Stimulated activated CD8-positive, alpha-beta memory T cell treated with anti-CD3 and anti-CD28 coated beads, Interleukin-15, amount 100 ng/mL, for 4 hours (primary cell): ENCODE results near the gene RNF144B.

Experiments used
- DNase-seq, 2 donors: peaks; one replicate each; pipeline ENCODE4 v3.0.0-alpha.2; 2020; ENCODE audit warnings: low read depth in 2 of 2

Gene RNF144B

DNA sequence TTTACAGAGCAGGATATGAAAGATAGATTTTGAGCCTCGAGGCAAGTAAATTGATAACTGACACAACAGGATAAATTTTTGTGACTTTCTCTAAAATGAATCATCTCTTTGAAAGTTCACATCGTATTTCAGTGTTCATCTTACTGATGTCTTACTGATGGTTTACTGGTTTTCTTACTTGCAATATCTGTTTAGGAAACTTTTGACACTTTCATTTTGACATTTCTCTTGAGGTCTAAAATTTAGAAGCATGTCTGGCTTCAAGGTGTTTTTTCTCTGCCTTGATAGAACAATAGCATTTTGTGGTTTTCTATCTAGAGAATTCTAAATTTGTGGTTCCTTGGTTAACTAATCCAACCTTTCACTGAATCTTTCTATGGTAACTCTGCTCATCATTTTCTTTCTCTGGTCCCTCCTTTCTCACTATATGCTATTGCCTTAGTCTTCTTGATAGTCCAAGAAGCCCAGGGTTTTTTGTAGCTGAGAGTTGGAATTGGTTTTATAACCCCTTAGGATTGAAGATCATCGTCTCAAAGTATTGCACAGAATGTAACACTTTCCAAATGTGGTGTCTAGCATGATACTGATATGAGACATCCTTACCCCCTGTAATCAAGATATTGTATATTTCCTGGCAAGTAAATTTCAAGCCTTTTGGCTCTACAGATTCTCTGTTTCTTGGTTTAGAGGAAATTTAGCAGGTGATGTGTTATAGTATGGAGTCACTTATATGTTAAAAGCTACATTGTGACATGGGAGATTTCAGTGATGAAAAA lies 98.7 kb downstream of the RNF144B start:
- no peak for DNase-seq

DNA sequence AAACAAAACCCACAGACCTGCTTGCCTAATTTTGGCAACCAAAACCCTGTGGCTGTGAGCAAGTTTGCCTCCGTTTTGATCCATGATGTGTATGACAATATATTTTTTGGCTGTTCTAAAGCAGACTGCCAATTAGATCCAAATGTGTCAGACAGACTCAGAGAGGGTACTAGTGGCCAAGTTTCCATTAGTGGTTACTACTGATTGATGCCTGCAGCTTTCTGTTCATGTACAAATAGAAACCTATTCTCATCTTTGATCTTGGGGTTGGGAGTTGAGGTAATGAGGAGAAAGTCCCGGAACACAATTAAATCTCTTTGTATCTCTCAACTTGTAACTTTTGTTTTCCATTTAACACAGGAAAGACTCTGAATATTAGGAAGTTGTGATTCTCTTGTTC lies 100.9 kb downstream of the RNF144B start:
- no peak for DNase-seq

DNA sequence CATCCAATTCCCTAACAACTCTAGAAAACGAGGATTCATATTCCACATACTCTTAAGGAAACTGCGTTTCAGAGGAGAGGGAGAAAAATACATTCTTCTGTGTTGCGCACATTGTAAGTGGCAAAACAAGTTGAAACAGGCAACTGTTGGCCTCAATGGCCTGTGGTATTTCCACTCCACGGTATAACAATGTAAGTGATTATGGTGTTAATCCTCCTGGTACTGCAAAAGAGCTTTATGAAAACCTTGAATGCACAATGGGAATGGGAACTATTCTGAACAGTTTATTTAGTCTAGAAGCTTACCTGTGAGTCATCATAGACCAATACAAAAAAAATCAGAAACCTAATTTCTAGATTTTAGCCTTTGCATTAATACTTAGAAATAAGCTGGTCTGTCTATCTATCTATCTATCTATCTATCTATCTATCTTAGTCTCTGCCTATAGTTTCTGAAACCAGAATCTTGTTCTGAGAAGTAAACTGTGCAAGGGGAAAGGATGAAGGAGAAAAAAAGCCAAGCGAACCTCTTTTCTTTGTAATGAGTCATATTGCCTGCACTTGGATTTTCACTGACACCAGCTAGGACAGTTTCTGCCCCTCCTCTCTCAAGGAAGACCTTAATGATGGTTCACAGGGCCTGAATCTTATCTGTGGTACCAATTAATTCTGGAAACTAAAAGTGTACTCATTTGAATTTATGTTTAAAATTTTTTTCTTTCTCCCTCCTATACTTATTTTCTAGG lies 101.5 kb downstream of the RNF144B start:
- no peak for DNase-seq

DNA sequence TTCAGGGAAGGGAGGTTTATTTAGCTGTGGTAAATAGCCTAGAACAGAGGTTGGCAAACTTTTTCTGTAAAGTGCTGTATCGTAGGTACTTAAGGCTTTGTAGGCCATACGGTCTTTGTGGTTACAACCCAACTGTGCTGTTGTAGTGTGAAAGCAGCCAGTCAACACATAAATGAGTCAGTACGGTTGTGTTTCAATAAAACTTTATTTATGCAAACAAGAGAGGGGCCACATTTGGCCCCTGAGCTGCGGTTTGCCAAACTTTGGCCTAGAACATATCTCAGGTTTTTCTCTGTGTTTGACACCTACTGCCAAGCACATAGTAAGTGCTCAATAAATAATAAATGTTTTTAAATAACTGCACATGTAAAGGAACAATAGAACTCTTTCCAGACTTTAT lies 102.2 kb downstream of the RNF144B start:
- no peak for DNase-seq

DNA sequence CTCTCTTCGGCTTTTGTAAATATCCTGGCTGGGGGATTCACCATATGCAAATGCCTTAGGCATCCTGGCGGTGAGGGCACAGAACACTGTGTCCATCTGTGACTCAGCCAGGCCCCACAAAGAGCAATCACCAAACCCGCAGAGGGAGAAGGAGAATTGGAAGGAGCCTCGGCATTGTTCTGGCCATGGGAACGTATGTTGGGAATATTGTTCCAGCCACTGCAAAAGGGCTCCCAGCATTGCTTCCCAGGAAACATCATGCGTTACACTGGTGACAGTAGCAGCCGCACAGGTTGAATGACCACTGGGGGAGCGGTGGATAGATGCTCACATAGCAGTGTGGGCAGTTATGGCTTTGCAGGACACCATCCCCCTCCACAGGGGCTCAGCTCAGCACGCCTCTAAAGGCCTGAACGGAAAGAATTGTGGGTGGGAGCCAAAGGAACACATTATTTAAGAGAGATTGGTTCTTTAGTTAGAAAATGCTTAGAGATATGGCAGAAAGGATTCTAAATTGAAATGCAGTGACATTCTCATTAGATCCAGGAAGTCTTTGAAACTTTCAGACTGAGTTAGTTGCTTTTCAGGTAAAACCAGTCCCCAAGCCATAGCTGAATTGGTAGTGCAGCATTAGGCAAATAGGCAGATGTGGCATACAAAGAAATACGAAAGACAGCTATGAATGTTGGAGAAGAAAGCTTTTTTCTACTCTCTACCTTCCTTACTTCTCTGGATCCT lies 104.3 kb downstream of the RNF144B start:
- DNase-seq: no peak

DNA sequence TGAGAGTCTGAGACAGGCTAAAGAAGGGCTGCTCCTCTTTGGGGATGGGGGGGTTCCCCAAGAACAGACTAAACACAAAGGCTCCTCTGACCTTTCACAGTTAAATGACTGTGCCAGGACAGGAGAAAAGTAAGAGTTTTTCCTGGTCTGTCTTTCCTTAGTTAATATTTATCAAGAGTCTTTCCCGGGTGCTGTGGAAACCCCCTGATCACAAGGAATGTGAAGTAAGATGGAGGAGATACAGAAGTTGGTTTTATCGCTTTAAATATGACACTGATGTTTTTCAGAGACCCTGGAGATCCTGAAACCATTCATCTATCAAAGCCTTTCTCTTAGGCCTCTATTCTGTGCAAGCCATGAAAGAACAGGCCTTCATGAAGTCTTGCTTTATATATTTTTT lies 105.8 kb downstream of the RNF144B start:
- no peak for DNase-seq

DNA sequence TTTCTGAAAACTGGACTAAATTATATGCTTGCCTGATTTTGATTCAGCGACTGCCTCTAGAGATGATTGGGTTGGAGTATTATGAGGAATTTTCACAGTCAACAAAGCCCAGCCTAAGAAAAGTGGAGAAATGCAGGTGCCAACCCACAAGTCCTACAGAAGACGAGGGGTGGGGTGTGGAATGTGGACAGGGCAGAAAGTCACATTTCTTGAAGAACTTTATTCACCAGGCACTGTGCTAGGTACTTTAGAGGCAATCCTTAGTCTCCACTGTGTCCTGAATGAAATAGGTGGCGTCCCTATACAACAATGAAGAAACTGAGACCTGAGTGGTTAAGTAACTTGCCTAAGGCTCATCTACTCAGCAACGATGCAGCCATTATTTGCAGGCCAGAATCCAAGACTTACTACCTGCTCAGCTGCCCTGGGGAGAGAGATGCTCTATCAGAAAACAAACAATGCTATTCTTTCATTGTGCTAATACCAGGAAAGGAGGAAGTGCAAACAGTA lies 106.3 kb downstream of the RNF144B start:
- no peak for DNase-seq

DNA sequence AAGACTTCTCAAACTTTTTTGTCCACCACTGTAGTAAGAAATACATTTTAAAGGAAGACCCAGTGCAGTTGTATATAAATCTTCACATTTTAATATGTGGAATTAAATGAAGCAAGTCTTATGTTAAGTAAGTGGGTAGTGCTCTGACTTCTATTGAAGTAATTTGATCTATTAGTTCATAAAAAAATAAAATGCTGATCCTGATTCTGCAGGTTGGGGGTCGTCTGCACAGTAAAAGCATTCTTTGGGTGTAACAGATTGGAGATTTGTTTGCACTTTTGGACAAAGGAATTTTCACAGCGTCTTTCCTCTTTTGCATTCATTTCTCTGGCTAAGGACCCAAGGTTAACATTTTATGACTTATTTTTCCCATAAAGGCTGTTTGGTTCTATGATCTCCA lies 106.8 kb downstream of the RNF144B start:
- no peak for DNase-seq

DNA sequence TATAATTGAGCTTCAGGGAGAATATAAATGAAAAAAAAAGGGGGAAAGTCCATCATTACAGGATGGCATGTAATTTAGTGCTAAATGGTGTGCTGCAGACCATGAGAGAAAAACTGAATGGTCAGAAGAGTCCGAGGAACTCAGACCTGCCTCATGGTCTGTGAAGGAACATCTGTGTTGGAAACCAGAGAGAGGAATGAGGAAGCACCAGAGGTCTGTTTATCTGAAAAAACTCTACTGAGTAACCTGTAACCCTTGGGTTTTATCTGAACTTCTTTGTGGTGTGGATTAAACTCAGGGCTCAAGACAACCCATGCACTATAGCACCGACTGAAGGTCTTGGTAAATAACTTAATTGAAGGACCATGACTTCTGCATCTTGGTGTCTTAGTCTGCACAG lies 108.1 kb downstream of the RNF144B start:
- no peak for DNase-seq

DNA sequence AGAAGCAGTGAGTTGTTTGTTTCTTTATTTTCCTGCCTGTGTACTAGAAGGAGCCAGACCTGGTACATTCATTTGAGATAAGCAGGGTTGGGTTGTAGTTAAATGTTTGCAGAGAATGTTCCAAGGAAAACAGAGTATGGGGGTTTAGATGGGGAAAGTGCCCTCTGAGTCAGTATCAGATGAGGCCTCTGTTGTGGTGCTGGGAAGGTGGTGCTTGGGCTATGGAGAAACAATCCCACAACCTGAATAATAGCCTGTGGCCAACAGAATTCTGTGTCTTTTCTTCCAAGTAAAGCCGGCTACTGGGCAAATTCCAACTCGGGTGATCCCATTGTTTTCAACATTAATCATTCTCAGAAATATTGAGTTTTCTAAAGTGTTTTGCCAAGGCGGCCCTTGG lies 109.3 kb downstream of the RNF144B start:
- DNase-seq: no peak

DNA sequence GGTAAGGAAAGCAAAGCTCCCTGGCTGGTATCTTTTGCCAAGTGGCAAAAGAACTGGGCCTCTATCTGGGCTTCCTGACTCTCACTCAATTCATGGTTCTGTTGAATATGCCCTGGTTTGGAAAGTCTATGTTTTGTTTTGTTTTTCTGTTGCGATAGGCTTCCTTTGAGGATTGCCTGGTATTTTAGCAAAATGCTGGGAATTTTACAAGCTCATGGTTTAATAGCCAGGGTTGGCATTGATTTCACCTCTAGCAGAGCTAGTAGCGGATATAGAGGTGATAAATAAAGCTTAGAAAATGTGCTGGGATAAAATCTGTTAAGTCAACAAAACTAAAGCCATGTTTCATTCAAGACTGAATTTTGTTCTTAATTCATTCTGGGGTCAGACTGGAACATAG lies 109.9 kb downstream of the RNF144B start:
- no peak for DNase-seq

DNA sequence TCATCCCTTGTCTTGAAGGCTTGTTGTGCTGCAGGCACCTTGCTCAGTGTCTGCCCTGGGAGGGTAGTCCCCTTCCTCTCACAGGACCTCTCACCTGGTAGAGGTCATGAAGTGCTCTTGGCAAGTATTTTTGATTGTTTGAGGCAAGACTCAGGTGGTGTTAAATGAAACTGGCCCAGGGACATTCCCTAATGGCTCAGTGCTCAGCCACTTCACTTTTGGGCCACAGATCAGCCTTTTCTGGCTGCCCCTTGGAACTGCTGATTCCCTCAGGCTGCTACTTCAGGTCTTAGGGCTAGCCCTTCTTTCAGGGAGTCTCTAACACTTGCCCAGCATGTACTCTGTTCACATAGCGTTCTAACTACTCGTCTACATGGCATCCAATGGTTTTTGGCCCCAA lies 111.3 kb downstream of the RNF144B start:
- no peak for DNase-seq

DNA sequence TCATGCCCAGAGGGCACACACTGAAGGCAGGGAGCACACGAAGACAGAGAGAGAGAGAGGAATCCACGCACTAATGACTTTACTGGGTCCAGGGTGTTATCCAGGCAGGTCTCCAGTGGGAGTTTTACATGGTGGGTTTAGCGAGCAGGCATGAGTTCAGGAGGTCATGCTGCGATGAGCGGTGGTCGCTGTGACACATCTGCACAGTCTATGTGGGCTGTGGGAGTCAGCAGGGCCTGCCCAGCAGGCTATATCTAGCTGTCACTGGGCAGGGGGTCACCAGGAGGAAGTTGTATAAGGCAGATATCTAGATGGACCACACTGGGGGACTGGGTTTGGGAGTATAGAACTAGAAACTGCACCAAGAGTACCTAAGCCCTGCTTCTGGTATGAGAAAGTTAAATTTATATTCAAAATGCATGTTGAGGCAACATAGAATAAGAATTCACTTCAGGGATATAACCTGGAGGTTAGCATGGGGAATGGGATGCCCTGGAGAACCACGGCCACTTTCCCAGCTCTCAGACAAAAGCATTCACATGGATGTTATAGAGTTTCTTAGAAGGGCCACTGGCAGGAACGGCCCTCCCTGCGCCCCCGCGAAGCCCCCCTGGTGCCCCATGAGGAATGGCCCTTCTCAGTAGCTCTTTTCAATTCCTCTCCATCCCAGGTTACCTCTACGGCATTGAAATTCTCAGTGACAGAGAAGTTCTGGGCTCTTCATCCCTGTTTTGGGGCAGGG lies 113.9 kb downstream of the RNF144B start:
- DNase-seq: no peak

DNA sequence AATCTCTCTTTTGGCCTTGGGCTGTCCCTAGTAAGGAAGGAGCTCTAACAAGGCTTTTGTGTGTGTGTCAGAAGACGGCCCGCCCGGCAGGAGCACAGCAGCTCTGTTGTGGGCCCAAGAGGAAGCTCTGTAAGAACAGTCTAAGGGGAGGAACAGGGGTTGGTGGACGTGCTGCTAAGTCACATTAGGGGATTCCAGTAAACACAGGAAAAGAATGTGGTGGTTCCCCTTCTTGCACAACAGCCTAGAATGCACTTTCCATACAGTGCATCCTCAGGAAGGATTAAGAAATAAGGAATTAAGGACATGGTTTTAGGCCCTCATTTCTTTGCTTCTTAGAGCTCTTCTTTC lies 114.5 kb downstream of the RNF144B start:
- DNase-seq: no peak

DNA sequence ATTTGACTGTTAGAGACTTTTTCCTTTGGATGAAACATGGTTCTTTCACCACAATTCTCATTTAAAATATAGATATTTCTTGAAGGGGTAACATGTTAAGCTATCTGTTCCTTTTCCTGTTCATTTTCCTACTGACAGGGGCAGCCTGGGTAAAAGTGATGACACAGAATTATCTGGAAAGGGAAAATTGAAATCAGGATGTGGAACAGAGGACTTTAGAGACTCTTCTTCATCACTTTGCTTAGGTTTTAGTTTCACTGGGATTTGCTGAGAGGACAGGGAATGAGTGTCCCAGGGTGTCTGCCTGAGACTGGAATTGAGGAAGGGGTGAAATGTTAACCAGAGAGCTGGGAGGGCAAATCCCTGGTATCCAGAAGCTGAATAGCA lies 116.0 kb downstream of the RNF144B start:
- no peak for DNase-seq

DNA sequence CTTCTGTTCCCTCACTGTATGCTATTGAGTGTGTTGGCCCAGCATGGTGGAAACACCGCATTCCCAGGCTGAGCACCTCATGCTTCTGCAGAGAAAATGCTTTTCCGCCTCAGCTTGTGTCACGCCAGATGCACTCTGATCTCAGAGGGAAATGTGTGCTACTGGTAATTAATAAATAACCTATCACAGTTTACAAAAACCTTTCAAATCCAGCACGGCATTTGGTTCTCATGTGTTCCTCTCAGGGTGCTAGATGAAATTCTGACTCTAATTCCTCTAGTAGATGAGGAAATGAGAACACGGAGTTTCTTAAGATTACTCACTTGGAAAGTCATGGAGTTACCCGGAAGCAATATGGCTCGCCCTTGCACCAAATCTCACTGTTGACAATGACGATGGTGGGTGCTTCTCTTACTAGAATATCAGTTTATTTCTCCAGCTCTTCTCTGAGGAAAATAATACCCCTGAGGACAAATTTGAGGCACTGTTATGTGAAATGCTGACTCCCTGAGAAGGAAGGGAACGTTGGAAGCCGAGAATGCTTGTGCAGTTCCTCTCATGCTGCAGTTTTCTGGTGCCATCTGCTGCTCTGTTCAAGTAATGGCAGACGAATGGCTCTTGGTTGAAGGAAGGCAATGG lies 116.6 kb downstream of the RNF144B start:
- DNase-seq: no peak

DNA sequence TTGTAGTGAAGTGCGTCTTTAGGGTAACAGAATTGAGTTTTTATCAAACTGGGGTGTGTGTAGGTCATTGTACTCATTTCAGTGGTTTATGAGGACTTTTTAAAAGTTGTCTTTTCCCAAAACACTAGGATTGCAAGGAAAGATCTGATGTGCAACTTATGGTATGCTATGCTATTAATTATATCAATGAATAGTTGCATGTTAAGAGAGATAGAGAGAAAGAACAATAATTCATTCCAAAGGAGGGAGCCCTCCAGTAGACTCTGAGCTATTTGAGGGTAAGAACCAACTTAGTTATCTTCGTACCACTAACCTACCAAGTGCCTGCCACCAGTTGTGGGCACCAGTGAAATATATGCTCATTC lies 117.1 kb downstream of the RNF144B start:
- no peak for DNase-seq

DNA sequence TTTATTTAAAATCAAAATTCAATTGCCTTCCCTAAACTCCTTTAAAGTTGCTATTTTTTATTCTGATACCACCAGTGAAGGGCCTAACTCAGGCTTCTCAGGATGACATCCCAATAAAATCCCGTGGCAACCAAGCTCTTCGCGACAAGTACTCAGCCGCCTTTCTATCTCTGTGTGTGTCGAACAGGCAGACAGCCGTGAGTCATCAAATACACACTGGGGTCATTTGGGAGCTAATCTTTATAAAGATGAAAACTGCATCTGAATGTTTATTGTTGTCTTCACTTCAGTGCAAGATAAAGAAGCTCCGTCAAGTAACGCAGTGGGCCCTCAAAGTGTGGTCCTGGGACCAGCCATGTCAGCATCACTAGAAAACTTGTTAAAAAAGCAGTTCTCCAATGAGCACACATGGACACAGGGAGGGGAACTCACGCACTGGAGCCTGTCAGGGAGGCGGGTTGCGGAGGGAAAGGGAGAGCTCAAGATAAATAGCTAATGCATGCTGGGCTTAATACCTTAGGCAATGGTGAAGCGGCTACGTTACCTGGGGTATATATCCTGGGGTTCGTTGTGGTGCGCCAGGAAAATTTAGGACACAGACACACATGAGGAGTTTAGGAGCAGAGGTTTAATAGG lies 119.3 kb downstream of the RNF144B start:
- no peak for DNase-seq

DNA sequence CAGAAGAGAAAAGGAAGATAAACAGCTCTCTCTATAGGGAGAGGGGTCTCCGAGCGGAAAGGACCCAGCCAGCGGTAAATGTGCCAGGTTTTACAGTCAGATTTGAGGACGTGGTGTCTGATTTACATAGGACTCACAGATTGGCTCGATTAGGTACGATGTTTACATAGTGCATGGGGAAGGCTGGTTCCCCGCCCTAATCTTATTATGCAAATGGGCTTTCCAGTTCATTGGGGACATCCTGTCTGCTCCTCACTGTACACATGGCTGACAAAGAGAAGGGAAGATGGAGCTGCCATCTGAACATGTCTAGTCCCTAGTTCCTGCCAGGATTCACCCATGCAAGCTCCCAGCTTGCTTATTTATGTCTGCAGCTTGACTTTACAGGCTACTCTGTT lies 119.9 kb downstream of the RNF144B start:
- no peak for DNase-seq

DNA sequence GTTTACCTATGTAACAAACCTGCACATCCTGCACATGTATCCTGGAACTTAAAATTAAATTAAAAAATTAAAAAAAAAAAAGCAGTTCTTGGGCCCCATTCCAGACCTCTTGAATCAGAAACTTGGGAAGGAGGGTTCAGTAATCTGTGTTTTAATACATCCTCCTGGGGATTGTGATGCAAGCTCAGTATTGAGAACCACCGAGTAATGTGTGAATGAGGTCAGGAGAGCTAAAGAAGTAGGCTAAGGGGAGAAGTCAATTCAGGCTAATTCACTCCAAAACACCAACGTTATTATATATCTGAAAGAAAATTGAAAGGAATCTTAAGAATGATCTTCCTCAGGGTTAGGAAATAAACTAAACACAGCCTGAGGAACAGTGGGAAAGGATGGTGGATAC lies 120.4 kb downstream of the RNF144B start:
- DNase-seq: no peak
